HepG2 (cell line): ENCODE data around the gene RASSF4. TPM values are rescaled to one million over a fixed set of nuclear protein-coding genes. Genes with fewer than 3 reads are reported as not detected.

Experiments used
- DPF2 ChIP-seq: sonication (generic); formaldehyde crosslinking; IDR thresholded peaks from 2 replicates; pipeline ENCODE4 v1.4.0; 2020; ENCODE audit warnings: mild to moderate bottlenecking, low read depth, missing genetic modification reagents, borderline replicate concordance
- JUND ChIP-seq: sonication (generic); formaldehyde crosslinking; IDR thresholded peaks from 2 replicates; pipeline ENCODE4 v1.8.0; 2022; ENCODE audit warnings: mild to moderate bottlenecking, missing genetic modification reagents
- MATR3 ChIP-seq: sonication (generic); formaldehyde crosslinking; IDR thresholded peaks from 2 replicates; pipeline ENCODE4 v1.4.0; 2020; ENCODE audit warnings: missing genetic modification reagents
- MEIS1 ChIP-seq: sonication (generic); formaldehyde crosslinking; IDR thresholded peaks from 2 replicates; pipeline ENCODE4 v1.9.0; 2021; ENCODE audit warnings: mild to moderate bottlenecking, missing genetic modification reagents, moderate library complexity, borderline replicate concordance
- MLXIP ChIP-seq: sonication (generic); formaldehyde crosslinking; IDR thresholded peaks from 2 replicates; pipeline ENCODE4 v1.9.0; 2021; ENCODE audit warnings: missing genetic modification reagents, borderline replicate concordance
- NFE2L1 ChIP-seq: sonication (generic); formaldehyde crosslinking; IDR thresholded peaks from 2 replicates; pipeline ENCODE4 v1.4.0; 2020; ENCODE audit warnings: missing genetic modification reagents, mild to moderate bottlenecking, borderline replicate concordance
- POLR2G ChIP-seq: fragments of 200-400 bp; formaldehyde crosslinking; IDR thresholded peaks from 2 replicates; pipeline ENCODE4 v1.6.1; 2018; ENCODE audit warnings: mild to moderate bottlenecking, low read depth, low read length, moderate library complexity
- SRSF4 ChIP-seq: fragments of 200-400 bp; formaldehyde crosslinking; IDR thresholded peaks from one replicate; pipeline ENCODE4 v1.6.1; 2018; ENCODE audit warnings: mild to moderate bottlenecking, low read depth, low read length, moderate library complexity; ENCODE audit not compliant: poor library complexity, severe bottlenecking
- TBX3 ChIP-seq: fragments of 450-650 bp; IDR thresholded peaks from 2 replicates; pipeline ENCODE4 v1.6.1; 2017; ENCODE audit warnings: antibody characterized with exemption, mild to moderate bottlenecking, inconsistent platforms, borderline replicate concordance
- TOPORS ChIP-seq: sonication (generic); formaldehyde crosslinking; IDR thresholded peaks from 2 replicates; pipeline ENCODE4 v1.8.0; 2023; ENCODE audit warnings: mild to moderate bottlenecking, missing genetic modification reagents
- ZMYM2 ChIP-seq: sonication (generic); formaldehyde crosslinking; IDR thresholded peaks from 2 replicates; pipeline ENCODE4 v1.8.0; 2022; ENCODE audit warnings: mild to moderate bottlenecking, missing genetic modification reagents
- ZNF121 ChIP-seq: sonication (generic); formaldehyde crosslinking; IDR thresholded peaks from 2 replicates; pipeline ENCODE4 v1.5.0; 2020; ENCODE audit warnings: mild to moderate bottlenecking, missing genetic modification reagents
- ZNF362 ChIP-seq: sonication (generic); formaldehyde crosslinking; IDR thresholded peaks from 2 replicates; pipeline ENCODE4 v1.4.0; 2020; ENCODE audit warnings: missing genetic modification reagents, mild to moderate bottlenecking, borderline replicate concordance
- ZNF431 ChIP-seq: sonication (generic); formaldehyde crosslinking; IDR thresholded peaks from 2 replicates; pipeline ENCODE4 v1.9.0; 2022; ENCODE audit warnings: missing genetic modification reagents, low read depth, mild to moderate bottlenecking, borderline replicate concordance
- ZNF629 ChIP-seq: sonication (generic); formaldehyde crosslinking; conservative IDR thresholded peaks from 2 replicates; pipeline ENCODE4 v1.5.0; 2020; ENCODE audit warnings: missing genetic modification reagents
- ZNF775 ChIP-seq: sonication (generic); formaldehyde crosslinking; IDR thresholded peaks from 2 replicates; pipeline ENCODE4 v1.4.0; 2020; ENCODE audit warnings: missing genetic modification reagents, mild to moderate bottlenecking, moderate library complexity, borderline replicate concordance
- polyA plus RNA-seq, 8 experiments: library from polyadenylated mRNA; depleted of rRNA in 3 of 8; stranded (reverse) in 7 of 8; unstranded in 1 of 8; fragments of >200 nt; fragmentation: Illumina TruSeq in 4 of 8; extraction: Trizol in 4 of 8; gene quantifications; 2 replicates each; pipeline versions ENCODE4 v1.2.1 to v1.2.3, GENCODE V29; 2011 to 2016; ENCODE audit warnings: low read depth in 4 of 8, missing spikeins in 1 of 8, mixed read lengths in 1 of 8; ENCODE audit not compliant: insufficient read depth in 1 of 8
- total RNA-seq, 5 experiments: library from RNA; depleted of rRNA; stranded (reverse); fragments of >200 nt; fragmentation: Illumina TruSeq; extraction: Trizol; gene quantifications; 2 replicates each; pipeline ENCODE4 v1.2.3, GENCODE V29; 2016; ENCODE audit warnings: low read depth in 1 of 5
- TF ChIP-seq, protein P1 (sequence below): IDR thresholded peaks from 2 replicates; pipeline ENCODE4 v1.6.1; 2016; ENCODE audit warnings: mild to moderate bottlenecking
- TF ChIP-seq, protein P2 (sequence below), 2 experiments: fragments of 450-650 bp in 1 of 2; sonication (generic) in 1 of 2; formaldehyde crosslinking; IDR thresholded peaks; 2 replicates each; pipeline versions ENCODE4 v1.5.0 to v1.8.0; 2020 to 2022; ENCODE audit warnings: mild to moderate bottlenecking in 1 of 2, missing genetic modification reagents in 1 of 2
- TF ChIP-seq, protein P3 (sequence below): sonication (generic); formaldehyde crosslinking; IDR thresholded peaks from 2 replicates; pipeline ENCODE4 v1.4.0; 2020; ENCODE audit warnings: missing genetic modification reagents, low read depth, mild to moderate bottlenecking, borderline replicate concordance
- TF ChIP-seq, protein P4 (sequence below): sonication (generic); formaldehyde crosslinking; IDR thresholded peaks from 2 replicates; pipeline ENCODE4 v1.8.1; 2023; ENCODE audit warnings: missing genetic modification reagents, mild to moderate bottlenecking, borderline replicate concordance

Gene RASSF4
- total and polyA plus RNA-seq, 2 of the 13 experiments (the other 11 are each of a cell fraction or from before 2014, with no cell fraction given), result 34.0 to 51.7 TPM

DNA sequence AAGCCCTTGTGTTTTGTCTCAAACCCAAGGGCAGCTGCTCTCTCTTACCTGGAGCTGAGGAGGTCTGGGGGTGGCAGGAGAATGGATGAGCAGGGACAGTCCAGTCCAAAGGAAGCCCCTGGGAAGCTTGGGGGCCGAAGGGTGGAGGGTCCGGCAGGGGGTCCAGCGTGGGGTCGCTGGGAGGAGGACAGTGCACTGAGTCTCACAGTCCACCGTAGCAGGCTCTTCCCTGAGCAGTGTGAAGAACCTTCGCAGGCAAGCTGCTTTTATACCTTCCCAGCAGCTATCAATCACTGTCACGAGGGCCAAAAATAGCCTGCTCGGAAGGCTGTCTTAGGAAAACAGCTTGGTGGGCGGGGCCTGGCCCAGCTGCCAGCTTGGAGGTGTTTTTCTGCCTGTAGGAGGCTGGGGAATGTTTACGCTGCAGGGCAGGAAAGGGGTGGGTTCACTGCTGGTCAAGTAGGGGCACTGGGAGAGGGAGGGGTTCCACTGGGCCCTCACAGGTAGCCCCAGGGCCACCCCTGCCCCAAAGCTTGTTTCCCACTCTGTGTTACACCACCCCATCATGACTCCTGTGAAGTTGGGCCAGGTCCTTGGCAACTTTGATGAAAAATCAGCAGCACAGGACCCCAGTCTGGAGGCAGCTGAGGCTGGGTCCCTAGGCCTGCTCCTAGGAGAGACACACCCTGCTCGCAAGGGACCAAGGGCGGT, 19.1 kb downstream of the RASSF4 start, which contains the start of gene DEPP1 (continued):
- TF ChIP-seq, protein P1, sequence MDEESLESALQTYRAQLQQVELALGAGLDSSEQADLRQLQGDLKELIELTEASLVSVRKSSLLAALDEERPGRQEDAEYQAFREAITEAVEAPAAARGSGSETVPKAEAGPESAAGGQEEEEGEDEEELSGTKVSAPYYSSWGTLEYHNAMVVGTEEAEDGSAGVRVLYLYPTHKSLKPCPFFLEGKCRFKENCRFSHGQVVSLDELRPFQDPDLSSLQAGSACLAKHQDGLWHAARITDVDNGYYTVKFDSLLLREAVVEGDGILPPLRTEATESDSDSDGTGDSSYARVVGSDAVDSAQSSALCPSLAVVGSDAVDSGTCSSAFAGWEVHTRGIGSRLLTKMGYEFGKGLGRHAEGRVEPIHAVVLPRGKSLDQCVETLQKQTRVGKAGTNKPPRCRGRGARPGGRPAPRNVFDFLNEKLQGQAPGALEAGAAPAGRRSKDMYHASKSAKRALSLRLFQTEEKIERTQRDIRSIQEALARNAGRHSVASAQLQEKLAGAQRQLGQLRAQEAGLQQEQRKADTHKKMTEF (CRISPR knock-in tag), result peak; percentile 96
- TF ChIP-seq ZNF629 (CRISPR knock-in tag) (no peak; the same call in 1 of the 2 replicates), DPF2 (CRISPR knock-in tag) (peak; percentile 63; the same call in 1 of the 2 replicates), TBX3 (peak; percentile 50; the same call in 1 of the 2 replicates), ZNF431 (CRISPR knock-in tag) (no peak), ZNF362 (CRISPR knock-in tag) (peak; percentile 34; the same call in 1 of the 2 replicates), MLXIP (CRISPR knock-in tag) (0 out of 2 replicates have a peak, but pooled peaks have one; percentile 64), TOPORS (CRISPR knock-in tag) (no peak), MEIS1 (peak; percentile 100), MATR3 (CRISPR knock-in tag) (no peak), POLR2G (peak; percentile 99), ZNF121 (CRISPR knock-in tag) (0 out of 2 replicates have a peak, but pooled peaks have one; percentile 29), NFE2L1 (CRISPR knock-in tag) (0 out of 2 replicates have a peak, but pooled peaks have one; percentile 15), SRSF4 (no peak), JUND (CRISPR knock-in tag) (no peak), ZMYM2 (CRISPR knock-in tag) (no peak), ZNF775 (CRISPR knock-in tag) (no peak)
- TF ChIP-seq, protein P2, sequence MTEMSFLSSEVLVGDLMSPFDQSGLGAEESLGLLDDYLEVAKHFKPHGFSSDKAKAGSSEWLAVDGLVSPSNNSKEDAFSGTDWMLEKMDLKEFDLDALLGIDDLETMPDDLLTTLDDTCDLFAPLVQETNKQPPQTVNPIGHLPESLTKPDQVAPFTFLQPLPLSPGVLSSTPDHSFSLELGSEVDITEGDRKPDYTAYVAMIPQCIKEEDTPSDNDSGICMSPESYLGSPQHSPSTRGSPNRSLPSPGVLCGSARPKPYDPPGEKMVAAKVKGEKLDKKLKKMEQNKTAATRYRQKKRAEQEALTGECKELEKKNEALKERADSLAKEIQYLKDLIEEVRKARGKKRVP (CRISPR knock-in tag; IDR thresholded peaks at IDR 0.05), result peak in 1 of 2 experiments; percentile 82; a peak in 1 of 4 replicates
- TF ChIP-seq, protein P3, sequence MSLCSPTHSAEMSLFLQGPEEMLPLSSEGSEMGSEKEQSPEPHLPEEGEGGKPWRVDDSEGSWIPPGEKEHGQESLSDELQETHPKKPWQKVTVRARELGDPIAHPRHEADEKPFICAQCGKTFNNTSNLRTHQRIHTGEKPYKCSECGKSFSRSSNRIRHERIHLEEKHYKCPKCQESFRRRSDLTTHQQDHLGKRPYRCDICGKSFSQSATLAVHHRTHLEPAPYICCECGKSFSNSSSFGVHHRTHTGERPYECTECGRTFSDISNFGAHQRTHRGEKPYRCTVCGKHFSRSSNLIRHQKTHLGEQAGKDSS (CRISPR knock-in tag), result peak; percentile 90; the same call in 1 of the 2 replicates
- TF ChIP-seq, protein P4, sequence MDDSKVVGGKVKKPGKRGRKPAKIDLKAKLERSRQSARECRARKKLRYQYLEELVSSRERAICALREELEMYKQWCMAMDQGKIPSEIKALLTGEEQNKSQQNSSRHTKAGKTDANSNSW (CRISPR knock-in tag), result peak; percentile 72; the same call in 1 of the 2 replicates
